HUDEP-2 (cell line): ENCODE data around the gene GABRB1.

Experiments used
- DNase-seq, 76 experiments: peaks; one replicate each; lab custom pipeline; 2025; ENCODE audit not compliant: unreplicated experiment in 76 of 76; lab: John Stamatoyannopoulos, UW

Gene GABRB1

GRCh38 chr4:47198791-47199190 lies 167.4 kb downstream of the GABRB1 start:
- peak in 1 of 76 experiments; percentile 0 for DNase-seq

DNA sequence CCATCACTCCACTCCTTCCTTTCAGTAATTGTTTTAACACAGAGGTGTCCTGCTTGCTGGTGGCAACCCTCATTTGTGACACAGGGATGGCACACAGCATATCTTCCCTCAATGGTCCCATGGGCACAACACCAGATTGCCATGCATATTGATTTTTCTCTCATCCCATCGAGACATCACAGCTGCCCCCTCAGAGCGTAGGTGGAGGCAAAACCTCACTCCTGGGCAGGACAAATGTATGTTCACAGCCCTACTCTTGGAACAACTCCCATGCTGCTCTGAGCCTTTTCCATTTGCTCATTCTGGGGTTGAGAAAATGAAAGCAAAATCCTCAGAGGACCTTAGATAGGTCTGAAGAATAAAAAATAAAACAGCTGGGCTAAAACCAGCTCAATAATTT lies 172.2 kb downstream of the GABRB1 start:
- DNase-seq: no peak

GRCh38 chr4:47207555-47207954 lies 176.2 kb downstream of the GABRB1 start:
- no peak for DNase-seq

DNA sequence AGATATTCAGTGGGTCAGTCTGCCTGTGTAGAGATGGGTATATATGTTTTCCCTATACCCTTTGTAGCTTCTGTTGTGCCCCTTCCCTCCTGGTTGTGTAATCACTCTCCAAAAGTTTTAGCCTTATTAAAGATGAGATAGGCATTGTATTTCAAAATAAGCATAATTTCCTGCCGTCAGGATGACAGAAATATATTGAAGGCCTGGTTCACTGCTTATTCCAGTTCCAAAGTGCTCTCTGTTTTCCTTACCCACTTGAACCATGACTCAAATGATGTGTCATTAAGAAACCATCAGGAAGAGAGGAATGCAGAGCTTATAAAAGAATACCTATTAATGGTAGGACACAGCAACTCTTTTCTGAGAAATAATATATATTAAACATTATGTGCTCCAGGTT lies 178.5 kb downstream of the GABRB1 start:
- DNase-seq: no peak

- no peak for DNase-seq
These were observed 179.5 kb downstream of the GABRB1 start for GRCh38 chr4:47210828-47211227.

- DNase-seq: no peak
These were observed 181.7 kb downstream of the GABRB1 start for GRCh38 chr4:47213106-47213505.

DNA sequence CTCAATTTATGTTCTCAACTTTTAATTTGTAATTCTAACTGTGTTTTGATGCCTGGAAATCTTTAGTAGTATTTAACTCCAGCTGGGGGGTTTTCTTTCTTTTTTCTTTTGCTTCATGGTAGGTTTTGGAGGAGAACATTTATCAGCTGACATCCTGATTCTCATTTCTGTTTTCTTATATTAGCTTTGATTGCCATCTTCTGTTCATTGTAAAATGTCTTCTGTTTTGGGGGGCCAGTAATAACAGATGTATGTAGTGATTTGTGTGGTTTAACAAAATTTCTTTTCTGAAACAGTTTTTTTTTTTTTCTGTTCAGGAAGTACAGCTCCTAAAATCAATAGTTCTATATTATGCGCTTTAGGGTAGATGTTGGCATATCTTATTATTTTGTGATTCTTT lies 182.2 kb downstream of the GABRB1 start:
- no peak for DNase-seq

DNA sequence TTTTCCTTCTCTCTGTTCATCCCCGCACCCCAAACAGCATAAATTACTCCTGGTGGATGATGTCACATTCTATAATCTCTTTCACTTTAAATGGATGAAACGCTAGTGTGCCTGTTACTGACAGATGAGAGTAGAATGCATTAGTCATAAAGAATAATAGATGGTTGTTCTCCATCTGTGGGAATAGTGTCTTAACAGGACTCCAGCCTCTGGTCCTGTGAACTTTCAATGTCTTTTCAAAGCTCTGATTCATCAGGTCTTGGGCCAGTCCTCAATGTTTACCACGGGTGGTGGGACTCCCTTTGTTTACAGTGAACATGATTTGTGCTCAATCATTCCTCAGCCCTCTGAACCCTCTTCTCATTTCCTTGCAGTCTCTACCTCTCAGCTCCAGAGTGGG lies 182.6 kb downstream of the GABRB1 start:
- DNase-seq: no peak

GRCh38 chr4:47215759-47216158 lies 184.4 kb downstream of the GABRB1 start:
- DNase-seq: no peak

DNA sequence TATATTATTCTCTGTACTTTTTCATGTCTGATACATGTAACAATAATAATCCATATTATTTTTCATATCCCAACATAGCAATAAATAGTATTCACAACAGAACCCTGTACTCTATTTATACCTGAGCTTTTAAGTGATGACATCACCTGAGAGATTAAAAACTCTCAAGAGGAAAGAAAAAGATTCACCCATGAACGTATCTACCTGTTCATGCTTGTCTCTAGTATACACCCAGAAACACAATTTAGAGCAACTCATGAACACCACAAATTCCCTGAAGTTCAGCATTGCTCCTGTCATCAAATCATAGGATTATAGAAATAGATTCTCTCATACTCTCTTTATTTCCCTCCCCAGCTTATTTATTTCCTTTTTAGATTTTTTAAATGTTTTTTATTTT lies 185.9 kb downstream of the GABRB1 start:
- DNase-seq: no peak

- no peak for DNase-seq
These were observed 186.5 kb downstream of the GABRB1 start for GRCh38 chr4:47217884-47218283.

- DNase-seq: no peak
These were observed 187.3 kb downstream of the GABRB1 start for GRCh38 chr4:47218631-47219030.

DNA sequence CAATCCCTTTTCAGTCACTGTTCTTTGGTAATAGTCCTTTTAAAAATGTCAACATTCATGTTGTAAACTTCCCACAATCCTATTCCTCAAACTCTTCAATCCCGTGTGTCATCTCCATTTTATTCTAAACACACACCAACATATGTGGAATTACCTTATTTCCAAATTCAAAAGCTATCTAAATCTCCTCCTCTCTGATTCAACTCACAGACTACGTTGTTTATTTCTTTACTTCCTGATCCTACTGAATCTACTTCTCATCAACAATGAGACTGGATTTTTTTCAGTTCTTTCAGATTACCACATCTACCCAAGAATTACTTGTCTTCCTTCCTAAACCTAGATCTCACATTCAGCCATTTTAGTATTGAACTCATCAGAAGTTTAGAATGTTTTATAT lies 188.2 kb downstream of the GABRB1 start:
- no peak for DNase-seq

DNA sequence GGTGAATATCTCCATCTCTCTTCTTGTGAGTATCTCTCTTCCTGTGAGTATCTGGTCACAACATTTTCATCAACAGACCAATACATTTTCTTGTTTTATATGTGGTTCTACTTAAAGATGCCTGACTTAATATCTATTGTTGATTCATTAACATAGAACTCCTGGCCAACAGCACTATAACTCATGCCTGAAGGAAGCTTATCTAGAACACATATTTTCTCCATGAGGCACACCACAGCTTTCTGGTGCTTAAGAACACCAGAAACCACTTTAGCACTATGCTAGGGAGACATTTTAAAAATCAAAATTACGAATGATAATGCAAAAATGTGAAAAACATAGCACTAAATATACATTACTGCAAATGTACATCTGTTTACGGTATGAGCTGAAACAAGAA lies 190.4 kb downstream of the GABRB1 start:
- DNase-seq: no peak

DNA sequence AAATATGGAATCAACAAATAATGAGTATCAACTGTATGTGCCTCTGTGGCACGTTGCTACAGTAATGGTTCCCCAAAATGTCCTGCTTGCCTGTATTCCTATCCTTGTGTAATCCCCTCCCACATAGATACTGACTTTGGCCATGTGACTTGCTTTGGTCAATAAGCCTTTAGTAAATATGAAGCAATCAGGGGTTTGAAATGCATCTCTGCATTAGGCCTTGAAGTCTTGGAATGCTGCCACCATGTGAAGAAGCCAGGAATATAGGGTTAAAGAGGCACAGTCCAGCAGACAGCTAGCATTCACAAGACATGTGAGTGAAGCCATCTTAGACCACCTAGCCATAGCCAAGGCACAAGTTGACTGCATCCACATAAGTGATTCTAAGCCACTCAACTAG lies 190.9 kb downstream of the GABRB1 start:
- no peak for DNase-seq

GRCh38 chr4:47224361-47224760 lies 193.0 kb downstream of the GABRB1 start:
- no peak for DNase-seq

GRCh38 chr4:47235721-47236120 lies 204.4 kb downstream of the GABRB1 start:
- no peak for DNase-seq

GRCh38 chr4:47238667-47239066 lies 207.3 kb downstream of the GABRB1 start:
- no peak for DNase-seq

- DNase-seq: no peak
These were observed 208.3 kb downstream of the GABRB1 start for GRCh38 chr4:47239649-47240048.

GRCh38 chr4:47251348-47252135 lies 220.2 kb downstream of the GABRB1 start:
- DNase-seq: no peak

DNA sequence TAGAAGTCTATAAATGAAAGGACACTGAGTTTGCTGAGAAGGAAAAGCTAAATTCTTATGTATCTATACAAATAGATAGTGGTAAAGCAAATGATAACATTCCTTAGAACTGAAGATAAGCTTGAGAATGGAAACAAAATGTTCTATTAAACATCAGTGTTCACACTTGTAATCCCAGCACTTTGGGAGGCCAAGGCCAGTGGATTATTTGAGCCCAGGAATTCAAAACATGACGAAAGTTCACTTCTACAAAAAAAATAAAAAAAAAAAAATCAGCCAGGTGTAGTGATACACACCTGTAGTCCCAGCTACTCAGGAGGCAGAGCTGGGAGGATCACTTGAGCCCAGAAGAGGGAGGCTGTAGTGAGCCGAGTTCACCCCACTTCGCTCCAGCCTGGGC lies 232.4 kb downstream of the GABRB1 start:
- no peak for DNase-seq

- no peak for DNase-seq
These were observed 239.0 kb downstream of the GABRB1 start for GRCh38 chr4:47270201-47270888.
